Measurements from ENCODE around the gene MXD4. TPM values are rescaled to one million over a fixed set of nuclear protein-coding genes. Genes with fewer than 3 reads are reported as not detected.

MXD4 gene
- total and polyA plus RNA-seq, 9 of the 15 experiments (the other 6 are each of a cell fraction or from before 2014, with no cell fraction given) = 0.06 to 13.5 (median 5.9) TPM

- 63% methylated on average over 16 of the region's 18 CpGs for whole genome bisulfite sequencing (ENCODE audit: insufficient coverage, low coverage, missing lambda C conversion rate)
- no peak for FAIRE-seq
- POLR2A ChIA-PET = interaction anchor here (0.6 to 1.5 kb wide), 3 partner anchors 215 to 1530 kb away, joined by 3 read pairs; no protein-coding TSS in a partner anchor
- DNase-seq (ENCODE audit: extremely low read depth in 1 of 4, low spot score in 3 of 4) = no peak
- in situ Hi-C loops (cut with MboI) = no loop called here
- Histone ChIP-seq H3K9me3 (replicated peaks; ENCODE audit: control insufficient read depth, insufficient read depth, low read depth, low read length) (no peaks in the 10 kb centered on the region), H3K79me2 (ENCODE audit: control insufficient read depth, insufficient read depth, low read length) (peaks cover 3% of the 10 kb centered on the region; the same call in 1 of the 3 replicates), H3K9ac (ENCODE audit: insufficient read depth in 1 of 2, low read depth in 2 of 2, low read length in 2 of 2) (peak overlapping the region in 1 of 2 experiments; percentile 52; a peak in 2 of 4 replicates), H3K9me1 (ENCODE audit: control insufficient read depth, insufficient read depth, low read length) (no peaks in the 10 kb centered on the region), H3K27me3 (ENCODE audit: control insufficient read depth in 2 of 2, insufficient read depth in 2 of 2, low read length in 2 of 2) (no peaks in the 10 kb centered on the region), H3K36me3 (ENCODE audit: control insufficient read depth, insufficient read depth, low read length) (no peaks in the 10 kb centered on the region), H3K4me3 (no peak overlapping the region), H3K4me1 (replicated peaks in 1 of 2; ENCODE audit: control insufficient read depth in 2 of 2, insufficient read depth in 2 of 2, low read length in 2 of 2) (peaks cover 3 to 74% of the 10 kb centered on the region in 2 experiments; a peak in 4 of 5 replicates), H3K27ac (ENCODE audit: extremely low read depth, low read depth, low read length) (no peak overlapping the region), H3K4me2 (ENCODE audit: insufficient read depth, low read length) (no peak overlapping the region), H2AFZ (ENCODE audit: low read depth, low read length) (no peak overlapping the region), H4K20me1 (replicated peaks; ENCODE audit: control insufficient read depth, insufficient read depth, low read length) (no peaks in the 10 kb centered on the region; the same call in 1 of the 2 replicates)
- no TSS peak for BruUV-seq (replicated peaks)
- TF ChIP-seq TBP (optimal IDR thresholded peaks at IDR 0.05; ENCODE audit: low read depth, low read length) = no peak
- no peak for TF ChIP-seq RUNX1 (IDR thresholded peaks at IDR 0.05; ENCODE audit: low read depth)
- 0 out of 2 replicates have a peak, but pooled peaks have one; percentile 30 for TF ChIP-seq POLR2G (IDR thresholded peaks at IDR 0.05; ENCODE audit: low read depth, low read length)
- no peak for TF ChIP-seq ZNF518B (CRISPR knock-in tag; IDR thresholded peaks at IDR 0.05)
- no peak for ATAC-seq
- CTCF ChIA-PET (ENCODE audit: low intra/inter-chr PET ratio) = no interaction called here
- intact Hi-C loops (cut with micrococcal nuclease) = no loop called here
Measured at GRCh38 chr4:2255501-2256155, 6.3 kb downstream of the MXD4 start.

All from K562 (cell line).